ENCODE results near the gene SETD7.

Gene SETD7

DNA sequence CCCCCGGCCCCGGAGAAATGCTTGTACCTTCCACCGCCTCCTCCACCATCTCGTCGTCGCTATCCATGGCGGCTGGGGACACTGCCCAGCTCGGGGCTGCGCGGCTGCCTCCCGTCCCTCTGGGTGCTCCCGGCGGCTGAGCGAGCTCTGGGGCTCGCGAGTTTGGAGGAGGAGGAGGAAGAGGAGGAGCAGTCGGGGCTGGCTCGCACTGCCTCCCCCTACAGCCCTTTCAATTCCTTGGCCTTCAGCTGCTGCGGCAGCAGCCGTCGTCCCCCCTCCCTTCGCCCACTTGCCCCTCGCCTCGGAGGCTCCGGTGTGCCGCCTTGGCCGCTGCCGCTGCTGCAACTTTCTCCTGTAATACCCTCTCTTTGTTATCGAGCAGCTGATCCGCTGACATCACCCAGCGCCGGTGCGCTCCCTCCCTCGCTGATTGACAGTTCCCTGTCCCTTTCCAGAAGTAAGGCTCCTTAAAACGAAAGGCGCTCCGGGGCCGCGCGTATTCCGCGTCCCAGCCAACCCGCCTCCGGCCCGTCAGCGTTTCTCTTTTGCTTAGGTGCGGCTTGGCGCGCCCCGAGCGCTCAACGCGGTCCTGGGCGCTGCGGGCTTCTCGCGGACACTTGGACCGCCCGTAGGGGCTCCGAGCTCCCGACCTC lies at the start of gene SETD7:
Gene SETD7 (minus strand): TSS at position 149 of the 653 bp plus-strand sequence. CDS start 82 bp downstream, at position 67.
- Histone ChIP-seq H3K9ac (ENCODE audit: low read length) (peak within 1 kb of the TSS; percentile 59), H3K4me1 (ENCODE audit: control insufficient read depth, low read depth, low read length) (peaks cover 27% of the 10 kb centered on the region), H3K27ac (ENCODE audit: low read length) (no peak within 1 kb of the TSS), H3K27me3 (ENCODE audit: control insufficient read depth, insufficient read depth, low read length) (peaks cover 80% of the 10 kb centered on the region), H3K9me3 (ENCODE audit: control insufficient read depth, low read depth, low read length) (no peaks in the 10 kb centered on the region), H3K4me3 (ENCODE audit: low read length) (peak within 1 kb of the TSS; percentile 79), H3K36me3 (ENCODE audit: control insufficient read depth, low read depth, low read length) (no peaks in the 10 kb centered on the region)

DNA sequence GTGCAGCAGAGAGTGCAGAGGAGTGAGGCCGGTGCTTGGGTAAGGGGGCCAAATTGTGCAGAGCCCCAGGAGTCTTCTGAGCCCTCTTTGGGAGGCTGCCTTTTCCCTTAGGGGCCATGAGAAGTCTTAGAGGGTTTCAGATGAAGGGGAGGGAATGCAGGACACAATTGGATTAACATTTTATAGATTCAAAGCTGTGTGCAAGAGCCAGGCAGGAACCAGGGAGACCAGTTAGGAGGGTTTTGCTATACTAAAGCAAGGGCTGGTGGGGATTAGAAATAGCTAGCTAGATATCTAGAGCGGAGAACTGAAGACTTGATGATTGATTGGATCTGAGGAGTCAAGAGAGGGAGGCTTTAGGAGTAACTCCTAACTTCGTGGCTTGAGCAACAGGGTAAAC lies 49.5 kb upstream of the SETD7 start:
- Histone ChIP-seq H3K4me1 (ENCODE audit: control insufficient read depth, low read depth, low read length) (peaks cover 4% of the 10 kb centered on the region), H3K27me3 (ENCODE audit: control insufficient read depth, insufficient read depth, low read length) (no peaks in the 10 kb centered on the region), H3K36me3 (ENCODE audit: control insufficient read depth, low read depth, low read length) (no peaks in the 10 kb centered on the region), H3K9me3 (ENCODE audit: control insufficient read depth, low read depth, low read length) (no peaks in the 10 kb centered on the region), H3K4me3 (ENCODE audit: low read length) (no peak overlapping the region), H3K9ac (ENCODE audit: low read length) (no peak overlapping the region), H3K27ac (ENCODE audit: low read length) (no peak overlapping the region)

DNA sequence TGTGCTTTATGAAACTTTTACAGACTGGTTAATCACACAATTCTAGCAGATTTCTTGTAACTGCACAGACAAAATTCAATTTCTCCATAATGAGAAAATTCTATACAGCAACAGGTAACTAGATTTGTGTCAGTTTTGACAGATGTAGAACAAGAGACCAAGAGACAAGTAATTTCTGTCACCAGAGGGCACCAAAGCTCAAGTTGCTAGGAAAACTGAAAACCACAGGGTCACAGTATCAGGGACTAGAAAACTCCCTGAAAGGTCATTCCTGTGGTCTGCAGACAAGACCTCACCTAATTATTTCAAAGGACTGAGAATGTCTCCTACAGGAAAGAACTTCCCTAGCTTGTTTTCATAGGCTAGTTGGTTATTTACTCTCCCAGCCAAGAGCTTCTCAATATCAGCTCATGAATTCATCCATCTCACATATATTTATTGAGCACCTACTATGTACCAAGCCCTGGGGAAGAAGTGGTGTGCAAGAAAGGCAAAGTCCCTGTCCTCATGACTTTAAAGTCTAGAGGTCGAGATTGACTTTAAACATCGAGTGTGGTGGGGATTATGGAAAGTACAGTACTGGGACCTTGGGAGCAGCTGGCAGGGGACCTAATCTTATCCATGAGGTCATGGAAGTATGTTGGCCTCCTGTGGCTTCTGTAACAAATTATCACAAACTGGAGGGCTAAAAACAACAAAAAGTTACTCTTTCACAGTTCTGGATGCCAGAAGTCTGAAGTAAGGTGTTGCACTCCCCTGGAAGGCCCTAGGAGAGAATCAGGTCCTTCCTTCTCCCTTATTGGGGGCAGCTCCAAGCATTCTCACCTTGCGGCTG lies 47.8 kb upstream of the SETD7 start:
- Histone ChIP-seq H3K27me3 (ENCODE audit: control insufficient read depth, insufficient read depth, low read length) (no peaks in the 10 kb centered on the region), H3K9me3 (ENCODE audit: control insufficient read depth, low read depth, low read length) (no peaks in the 10 kb centered on the region), H3K4me3 (ENCODE audit: low read length) (no peak overlapping the region), H3K9ac (ENCODE audit: low read length) (no peak overlapping the region), H3K36me3 (ENCODE audit: control insufficient read depth, low read depth, low read length) (no peaks in the 10 kb centered on the region), H3K4me1 (ENCODE audit: control insufficient read depth, low read depth, low read length) (peaks cover 4% of the 10 kb centered on the region), H3K27ac (ENCODE audit: low read length) (no peak overlapping the region)

DNA sequence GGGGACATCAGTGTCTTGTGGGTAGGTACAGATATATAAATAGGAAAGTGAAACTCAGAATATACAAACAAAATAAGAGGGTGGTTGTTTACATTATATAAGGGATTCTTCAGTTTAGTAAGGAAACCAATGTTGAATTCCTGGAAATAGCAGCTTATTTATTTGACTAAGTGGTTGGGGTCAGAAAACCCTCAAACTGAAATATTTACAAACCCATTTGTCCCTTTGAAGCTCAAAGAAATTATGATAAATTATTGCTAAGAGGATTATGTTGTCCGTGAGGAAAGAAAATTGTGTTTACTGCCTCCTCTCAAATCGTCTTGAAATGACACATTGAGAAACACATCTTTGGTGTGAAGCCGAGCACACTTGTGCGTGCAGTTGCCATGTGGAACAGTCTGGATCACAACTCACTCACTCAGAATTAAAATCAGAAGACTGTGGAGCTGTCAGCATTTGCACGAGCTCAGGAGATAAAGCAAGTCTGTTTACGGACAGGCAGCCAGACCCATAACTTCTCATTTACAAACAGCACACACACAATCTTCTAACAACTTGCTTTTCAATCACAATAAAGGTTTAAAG lies 46.8 kb upstream of the SETD7 start:
- Histone ChIP-seq H3K27ac (ENCODE audit: low read length) (no peak overlapping the region), H3K27me3 (ENCODE audit: control insufficient read depth, insufficient read depth, low read length) (no peaks in the 10 kb centered on the region), H3K4me1 (ENCODE audit: control insufficient read depth, low read depth, low read length) (peaks cover 4% of the 10 kb centered on the region), H3K36me3 (ENCODE audit: control insufficient read depth, low read depth, low read length) (no peaks in the 10 kb centered on the region), H3K4me3 (ENCODE audit: low read length) (no peak overlapping the region), H3K9ac (ENCODE audit: low read length) (no peak overlapping the region), H3K9me3 (ENCODE audit: control insufficient read depth, low read depth, low read length) (no peaks in the 10 kb centered on the region)

DNA sequence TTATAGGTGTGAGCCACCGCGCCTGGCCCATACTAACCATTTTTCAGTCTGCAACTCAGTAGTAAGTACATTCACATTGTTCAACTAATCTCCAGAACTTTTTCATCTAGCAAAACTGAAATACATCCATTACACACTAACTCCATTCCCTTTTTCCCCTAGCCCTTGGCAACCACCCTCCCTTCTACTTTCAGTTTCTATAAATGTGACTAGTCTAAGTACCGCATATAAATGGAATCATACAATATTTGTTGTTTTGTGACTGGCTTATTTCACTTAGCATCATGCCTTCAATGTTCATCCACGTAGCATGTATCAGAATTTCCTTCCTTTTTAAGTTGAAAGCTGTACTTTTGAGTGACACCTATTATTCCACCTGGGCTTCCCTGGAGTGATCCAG lies 44.6 kb upstream of the SETD7 start:
- Histone ChIP-seq H3K4me3 (ENCODE audit: low read length) (no peak overlapping the region), H3K27me3 (ENCODE audit: control insufficient read depth, insufficient read depth, low read length) (no peaks in the 10 kb centered on the region), H3K27ac (ENCODE audit: low read length) (no peak overlapping the region), H3K36me3 (ENCODE audit: control insufficient read depth, low read depth, low read length) (no peaks in the 10 kb centered on the region), H3K4me1 (ENCODE audit: control insufficient read depth, low read depth, low read length) (no peaks in the 10 kb centered on the region), H3K9me3 (ENCODE audit: control insufficient read depth, low read depth, low read length) (no peaks in the 10 kb centered on the region), H3K9ac (ENCODE audit: low read length) (no peak overlapping the region)

DNA sequence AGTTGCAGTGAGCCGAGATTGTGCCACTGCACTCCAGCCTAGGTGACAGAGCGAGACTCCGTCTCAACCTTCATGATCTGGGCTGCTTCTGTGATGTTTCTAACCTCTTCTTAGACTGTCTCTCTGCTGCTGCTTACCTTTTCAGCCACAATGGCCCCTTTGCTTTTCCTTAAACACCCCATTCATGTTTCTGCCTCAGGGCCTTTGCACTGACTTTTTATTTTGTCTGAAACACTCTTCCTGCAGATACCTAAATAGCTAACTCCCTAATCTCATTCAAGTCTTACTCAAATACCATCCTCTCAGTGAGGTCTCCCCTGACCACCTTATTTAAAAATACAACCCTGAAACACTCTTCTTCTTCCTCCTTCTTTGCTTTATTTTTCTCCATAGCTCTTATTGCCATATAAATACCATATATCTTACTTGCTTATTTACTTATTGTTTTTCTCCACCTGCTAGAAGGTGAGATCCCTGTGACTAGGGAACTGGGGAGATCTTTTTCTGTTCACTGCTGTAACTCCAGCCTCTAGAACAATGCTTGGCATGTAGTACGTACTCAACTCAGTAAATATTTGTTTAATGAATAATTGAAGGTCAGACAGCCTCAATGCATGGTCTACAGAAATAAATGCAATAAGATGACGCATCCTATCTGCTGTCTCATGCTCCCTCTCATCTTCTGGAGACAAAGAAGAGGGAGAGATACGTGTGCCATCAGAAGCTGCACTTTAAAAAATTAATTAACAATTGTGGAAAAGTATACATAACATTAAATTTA lies 43.8 kb upstream of the SETD7 start:
- no peaks in the 10 kb centered on the region for H3K27me3 ChIP-seq (ENCODE audit: control insufficient read depth, insufficient read depth, low read length)
- H3K4me3 ChIP-seq (ENCODE audit: low read length) = no peak overlapping the region
- H3K27ac ChIP-seq (ENCODE audit: low read length) = no peak overlapping the region
- H3K4me1 ChIP-seq (ENCODE audit: control insufficient read depth, low read depth, low read length) = no peaks in the 10 kb centered on the region
- no peaks in the 10 kb centered on the region for H3K36me3 ChIP-seq (ENCODE audit: control insufficient read depth, low read depth, low read length)
- no peaks in the 10 kb centered on the region for H3K9me3 ChIP-seq (ENCODE audit: control insufficient read depth, low read depth, low read length)
- no peak overlapping the region for H3K9ac ChIP-seq (ENCODE audit: low read length)

DNA sequence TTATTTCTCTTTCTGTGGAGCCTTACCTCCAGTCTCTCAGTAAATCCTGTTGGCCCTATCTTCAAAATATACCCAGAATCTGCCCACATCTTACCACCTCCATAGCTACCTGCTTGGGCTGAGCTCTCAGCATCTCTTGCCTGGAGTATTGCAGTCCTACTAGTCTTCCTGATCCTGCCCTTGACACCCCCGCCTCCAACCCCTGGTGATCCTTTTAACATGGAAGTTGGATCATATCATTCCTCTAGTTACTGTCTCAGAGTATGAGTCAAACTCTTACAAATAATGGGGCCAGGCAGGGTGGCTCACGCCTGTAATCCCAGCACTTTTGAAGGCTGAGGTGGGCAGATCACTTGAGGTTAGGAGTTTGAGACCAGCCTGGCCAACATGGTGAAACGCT lies 43.1 kb upstream of the SETD7 start:
- no peaks in the 10 kb centered on the region for H3K9me3 ChIP-seq (ENCODE audit: control insufficient read depth, low read depth, low read length)
- H3K4me1 ChIP-seq (ENCODE audit: control insufficient read depth, low read depth, low read length) = no peaks in the 10 kb centered on the region
- no peak overlapping the region for H3K27ac ChIP-seq (ENCODE audit: low read length)

DNA sequence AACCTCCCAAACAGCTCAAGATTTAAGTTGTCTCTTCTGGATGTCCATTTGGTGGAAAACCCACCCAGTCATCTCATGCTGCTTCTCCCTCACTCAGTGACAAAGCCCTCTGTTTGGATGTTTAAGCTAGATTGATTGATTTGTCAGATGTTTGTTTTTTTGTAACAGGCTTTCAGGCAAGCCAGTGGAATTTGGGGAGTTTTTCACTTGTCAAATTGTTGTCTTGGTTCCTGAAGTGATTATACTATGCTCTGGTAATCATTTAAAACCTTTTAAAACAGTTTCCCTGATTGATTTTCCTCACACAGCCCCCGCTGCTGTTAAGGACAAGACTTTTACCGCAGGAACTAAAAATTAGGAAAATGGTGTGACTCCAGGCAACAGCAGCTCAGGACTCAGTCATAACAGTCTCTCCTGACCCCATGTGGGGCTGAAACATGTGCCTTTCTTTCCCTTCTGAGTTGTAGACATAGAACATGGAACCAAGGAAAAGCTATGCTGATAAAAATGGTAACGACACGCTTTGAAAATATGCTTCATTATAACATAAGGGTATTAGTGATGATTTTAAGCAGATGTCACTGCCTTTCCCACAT lies 40.8 kb upstream of the SETD7 start:
- Histone ChIP-seq H3K36me3 (ENCODE audit: control insufficient read depth, low read depth, low read length) (no peaks in the 10 kb centered on the region), H3K9ac (ENCODE audit: low read length) (no peak overlapping the region), H3K27me3 (ENCODE audit: control insufficient read depth, insufficient read depth, low read length) (no peaks in the 10 kb centered on the region), H3K27ac (ENCODE audit: low read length) (no peak overlapping the region), H3K9me3 (ENCODE audit: control insufficient read depth, low read depth, low read length) (no peaks in the 10 kb centered on the region), H3K4me1 (ENCODE audit: control insufficient read depth, low read depth, low read length) (no peaks in the 10 kb centered on the region), H3K4me3 (ENCODE audit: low read length) (no peak overlapping the region)

More for the DNA sequence above, 43.1 kb upstream of the SETD7 start:
- no peaks in the 10 kb centered on the region for H3K36me3 ChIP-seq (ENCODE audit: control insufficient read depth, low read depth, low read length)
- H3K9ac ChIP-seq (ENCODE audit: low read length) = no peak overlapping the region
- H3K4me3 ChIP-seq (ENCODE audit: low read length) = no peak overlapping the region
- H3K27me3 ChIP-seq (ENCODE audit: control insufficient read depth, insufficient read depth, low read length) = no peaks in the 10 kb centered on the region

DNA sequence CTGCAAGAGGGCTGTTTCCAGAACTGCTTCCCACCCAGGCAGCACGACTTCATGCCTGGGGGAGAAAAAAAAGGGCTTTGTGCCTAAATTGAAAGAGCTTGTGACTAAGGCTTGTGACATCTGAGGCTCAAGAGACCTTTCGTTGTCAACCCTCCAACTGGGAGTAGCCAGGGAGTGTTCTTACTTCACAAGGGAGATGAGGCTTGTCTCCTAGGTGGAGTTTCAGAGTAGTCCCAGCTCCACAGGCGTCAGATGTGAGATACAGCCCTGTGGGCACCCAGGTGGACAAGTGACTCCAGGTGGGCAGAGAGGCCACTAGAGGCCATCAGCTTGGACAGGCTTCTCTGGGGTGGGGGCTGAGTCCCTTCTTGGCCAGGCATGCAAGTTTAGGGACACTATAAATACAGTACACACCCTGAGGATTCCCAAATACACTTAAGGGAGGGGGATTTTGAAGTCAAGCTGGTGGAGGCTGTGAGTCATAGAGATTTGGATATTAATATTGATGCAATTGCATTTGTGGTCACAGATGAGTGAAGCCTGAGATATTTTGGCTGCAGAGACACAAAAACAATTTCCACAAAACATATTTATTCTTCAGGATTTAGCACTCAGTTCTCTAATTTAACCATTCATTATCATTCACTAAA lies 40.1 kb upstream of the SETD7 start:
- Histone ChIP-seq H3K27me3 (ENCODE audit: control insufficient read depth, insufficient read depth, low read length) (no peaks in the 10 kb centered on the region), H3K4me1 (ENCODE audit: control insufficient read depth, low read depth, low read length) (no peaks in the 10 kb centered on the region), H3K9me3 (ENCODE audit: control insufficient read depth, low read depth, low read length) (no peaks in the 10 kb centered on the region), H3K4me3 (ENCODE audit: low read length) (no peak overlapping the region), H3K9ac (ENCODE audit: low read length) (no peak overlapping the region), H3K36me3 (ENCODE audit: control insufficient read depth, low read depth, low read length) (no peaks in the 10 kb centered on the region), H3K27ac (ENCODE audit: low read length) (no peak overlapping the region)

DNA sequence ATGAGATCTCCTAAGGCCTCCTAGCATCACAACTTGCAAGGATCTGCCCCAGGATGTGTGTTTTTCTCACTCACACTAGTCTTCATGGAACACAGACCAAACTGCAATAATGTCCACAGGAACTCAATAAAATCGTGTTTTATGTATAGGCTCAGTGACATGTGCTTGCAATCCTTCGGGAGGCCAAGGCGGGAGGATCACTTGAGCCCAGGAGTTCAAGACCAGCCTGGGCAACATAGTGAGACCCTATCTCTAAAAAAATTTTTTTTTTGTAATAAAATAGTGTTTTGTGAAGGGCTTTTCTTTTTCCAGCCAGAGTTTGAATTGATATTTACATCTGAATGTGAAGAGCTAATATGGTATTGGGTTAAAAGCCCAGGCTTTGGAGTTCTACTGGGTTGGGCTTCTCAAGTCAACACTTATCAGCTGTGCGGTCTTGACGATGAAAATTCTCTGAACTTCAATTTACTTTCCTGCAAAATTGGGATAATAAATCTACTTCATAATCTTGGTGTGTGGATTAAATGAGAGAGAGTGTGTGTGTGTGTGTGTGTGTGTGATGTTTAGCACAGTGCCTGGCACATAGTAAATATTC lies 38.7 kb upstream of the SETD7 start:
- Histone ChIP-seq H3K4me1 (ENCODE audit: control insufficient read depth, low read depth, low read length) (no peaks in the 10 kb centered on the region), H3K9ac (ENCODE audit: low read length) (no peak overlapping the region), H3K27me3 (ENCODE audit: control insufficient read depth, insufficient read depth, low read length) (no peaks in the 10 kb centered on the region), H3K36me3 (ENCODE audit: control insufficient read depth, low read depth, low read length) (no peaks in the 10 kb centered on the region), H3K9me3 (ENCODE audit: control insufficient read depth, low read depth, low read length) (no peaks in the 10 kb centered on the region), H3K4me3 (ENCODE audit: low read length) (no peak overlapping the region), H3K27ac (ENCODE audit: low read length) (no peak overlapping the region)

Measured in iPS-18a (cell line).